Activated CD4-positive, alpha-beta T cell treated with anti-CD3 and anti-CD28 coated beads, Interleukin-2, amount 10 ng/mL, durations not matched to agents 7 days and 5 days (primary cell): ENCODE data around the gene LRP1. TPM values are rescaled to one million over a fixed set of nuclear protein-coding genes. Genes with fewer than 3 reads are reported as not detected.
A peak's percentile ranks its signal among the peaks of the same experiment; 100 is the strongest.

Experiments
- CTCF ChIA-PET: fragments of 350-600 bp; sonication (Branson Sonifier 250); formaldehyde crosslinking; loops from one replicate; lab custom pipeline; 2021; ENCODE audit warnings: antibody characterized with exemption; lab: Charles Lee
- POLR2A ChIA-PET: fragments of 350-600 bp; sonication (Branson Sonifier 250); formaldehyde crosslinking; loops from one replicate; lab custom pipeline; 2021; ENCODE audit warnings: antibody characterized with exemption; lab: Charles Lee
- DNase-seq: peaks from one replicate; pipeline ENCODE4 v3.0.0-alpha.2; 2020
- H3K27ac Mint-ChIP-seq: one replicate; pipeline ENCODE4 v1.8.0; 2021; ENCODE audit warnings: mild to moderate bottlenecking, moderate library complexity, mixed read lengths
- H3K27me3 Mint-ChIP-seq: one replicate; pipeline ENCODE4 v1.8.0; 2021; ENCODE audit warnings: mixed read lengths
- H3K36me3 Mint-ChIP-seq: one replicate; pipeline ENCODE4 v1.8.0; 2021; ENCODE audit warnings: low read depth, mixed read lengths
- H3K4me1 Mint-ChIP-seq: one replicate; pipeline ENCODE4 v1.8.0; 2021; ENCODE audit warnings: mixed read lengths
- H3K4me3 Mint-ChIP-seq: one replicate; pipeline ENCODE4 v1.8.0; 2021; ENCODE audit warnings: mild to moderate bottlenecking, moderate library complexity, mixed read lengths
- H3K9me3 Mint-ChIP-seq: one replicate; pipeline ENCODE4 v1.8.0; 2021; ENCODE audit warnings: mixed read lengths
- total RNA-seq, 2 experiments: library from RNA; stranded (reverse); gene quantifications; one replicate each; pipeline ENCODE4 v1.2.3, GENCODE V29; 2021

LRP1 gene
- total RNA-seq, 2 experiments from 2014 or later = 0.94 TPM

DNA sequence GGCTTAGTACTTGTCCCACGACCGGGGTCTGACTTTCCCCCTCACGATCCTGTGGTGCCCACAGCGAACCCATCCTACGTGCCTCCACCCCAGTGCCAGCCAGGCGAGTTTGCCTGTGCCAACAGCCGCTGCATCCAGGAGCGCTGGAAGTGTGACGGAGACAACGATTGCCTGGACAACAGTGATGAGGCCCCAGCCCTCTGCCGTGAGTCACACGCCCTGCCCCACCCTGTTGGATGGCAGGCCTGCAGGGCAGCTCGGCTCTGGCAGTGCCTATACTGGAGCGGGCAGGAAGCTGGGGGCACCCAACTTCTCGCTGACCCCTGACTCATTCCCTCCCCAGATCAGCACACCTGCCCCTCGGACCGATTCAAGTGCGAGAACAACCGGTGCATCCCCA, 37.5 kb downstream of the LRP1 start:
- no peaks in the 10 kb centered on the region for H3K36me3 Mint-ChIP-seq
- no peak for DNase-seq
- H3K9me3 Mint-ChIP-seq = no peaks in the 10 kb centered on the region
- H3K27ac Mint-ChIP-seq = no peak overlapping the region
- H3K4me1 Mint-ChIP-seq = no peaks in the 10 kb centered on the region
- no peak overlapping the region for H3K4me3 Mint-ChIP-seq
- H3K27me3 Mint-ChIP-seq = no peaks in the 10 kb centered on the region
- ChIA-PET CTCF (no interaction called here), POLR2A (no interaction called here)

DNA sequence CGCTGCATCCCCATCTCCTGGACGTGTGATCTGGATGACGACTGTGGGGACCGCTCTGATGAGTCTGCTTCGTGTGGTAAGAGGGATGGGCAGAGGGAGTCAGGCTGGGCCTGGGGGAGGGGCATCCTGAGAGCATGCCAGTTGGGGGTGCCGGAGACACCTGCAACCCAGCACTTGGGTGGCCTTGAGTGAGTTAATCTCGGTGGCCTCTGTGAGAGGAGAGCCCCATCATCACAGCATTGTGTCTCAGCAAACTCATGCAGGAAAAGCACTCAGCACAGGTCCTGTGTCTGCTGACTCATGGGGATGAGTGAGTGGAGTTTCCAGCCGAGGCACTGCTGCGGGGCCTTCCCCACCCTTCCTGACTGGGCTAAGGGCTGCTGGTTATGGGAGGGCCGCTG, 38.7 kb downstream of the LRP1 start:
- DNase-seq = no peak
- H3K27me3 Mint-ChIP-seq = no peaks in the 10 kb centered on the region

DNA sequence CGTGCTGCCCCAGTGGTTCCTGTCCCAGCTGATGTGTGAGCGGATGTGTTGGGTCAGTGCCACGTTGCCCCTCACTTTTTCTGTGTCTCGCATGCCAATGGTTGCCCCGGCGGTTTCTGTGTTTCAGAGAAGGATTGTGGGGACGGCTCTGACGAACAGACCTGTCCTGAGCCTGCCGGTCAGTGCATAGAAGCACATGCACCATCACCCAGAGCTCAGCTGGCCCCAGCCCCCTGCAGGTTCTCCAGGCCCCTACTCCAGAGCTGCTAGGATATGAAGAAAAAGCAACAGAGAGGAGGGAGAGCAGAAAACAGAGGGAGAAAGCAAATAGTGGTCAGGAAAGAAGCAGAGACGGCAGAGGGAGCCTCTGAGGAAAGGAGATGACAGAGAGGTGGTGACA, 39.8 kb downstream of the LRP1 start:
- ChIA-PET CTCF (interaction anchor here (1.5 kb wide), 1 partner anchor 56 kb away, joined by 3 read pairs; no protein-coding TSS in a partner anchor), POLR2A (no interaction called here)
- Mint-ChIP-seq H3K9me3 (no peaks in the 10 kb centered on the region), H3K27me3 (no peaks in the 10 kb centered on the region), H3K4me1 (no peaks in the 10 kb centered on the region), H3K27ac (no peak overlapping the region), H3K36me3 (no peaks in the 10 kb centered on the region), H3K4me3 (no peak overlapping the region)
- DNase-seq = no peak

More for the DNA sequence above, 38.7 kb downstream of the LRP1 start:
- no peaks in the 10 kb centered on the region for H3K9me3 Mint-ChIP-seq
- H3K4me1 Mint-ChIP-seq = no peaks in the 10 kb centered on the region
- no peaks in the 10 kb centered on the region for H3K36me3 Mint-ChIP-seq
- CTCF ChIA-PET = interaction anchor here (1.0 kb wide), 1 partner anchor 16 kb away, joined by 3 read pairs; no protein-coding TSS in a partner anchor
- H3K4me3 Mint-ChIP-seq = no peak overlapping the region
- POLR2A ChIA-PET = no interaction called here
- no peak overlapping the region for H3K27ac Mint-ChIP-seq

DNA sequence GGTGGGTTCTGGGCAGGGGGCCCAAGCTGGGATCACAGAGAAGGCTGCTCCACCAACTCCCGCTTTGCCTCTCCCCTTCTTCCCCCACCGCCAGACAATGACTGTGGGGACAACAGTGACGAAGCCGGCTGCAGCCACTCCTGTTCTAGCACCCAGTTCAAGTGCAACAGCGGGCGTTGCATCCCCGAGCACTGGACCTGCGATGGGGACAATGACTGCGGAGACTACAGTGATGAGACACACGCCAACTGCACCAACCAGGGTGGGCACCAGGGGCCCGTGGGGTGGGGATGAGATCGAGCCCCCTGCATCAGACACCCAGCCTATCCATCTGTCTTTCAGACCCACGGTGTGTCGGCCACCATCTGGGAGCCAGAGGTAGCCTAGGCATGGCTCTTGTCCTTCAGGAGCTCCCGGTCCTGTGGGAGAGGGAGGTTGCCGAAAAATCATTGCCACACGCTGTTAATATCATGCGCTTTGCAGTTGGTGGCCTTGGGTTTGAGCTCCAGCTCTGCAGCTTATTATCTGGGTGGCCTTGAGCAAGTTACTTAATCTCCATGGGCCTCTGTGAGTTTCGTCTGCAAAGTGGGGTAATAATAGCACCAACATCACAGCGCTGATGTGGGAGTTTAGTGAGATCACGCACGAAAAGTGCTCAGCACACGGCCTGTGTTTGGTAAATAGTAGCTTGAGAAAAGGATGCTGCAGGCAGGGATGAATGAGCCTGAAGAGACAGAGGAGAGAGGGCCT, 40.9 kb downstream of the LRP1 start:
- Mint-ChIP-seq H3K4me3 (no peak overlapping the region), H3K9me3 (no peaks in the 10 kb centered on the region), H3K36me3 (no peaks in the 10 kb centered on the region), H3K4me1 (no peaks in the 10 kb centered on the region), H3K27me3 (no peaks in the 10 kb centered on the region), H3K27ac (no peak overlapping the region)
- ChIA-PET CTCF (interaction anchor here (0.9 to 1.5 kb wide), 4 partner anchors 9 to 57 kb away, joined by 3 to 4 read pairs (median 3); no protein-coding TSS in a partner anchor), POLR2A (no interaction called here)
- no peak for DNase-seq

DNA sequence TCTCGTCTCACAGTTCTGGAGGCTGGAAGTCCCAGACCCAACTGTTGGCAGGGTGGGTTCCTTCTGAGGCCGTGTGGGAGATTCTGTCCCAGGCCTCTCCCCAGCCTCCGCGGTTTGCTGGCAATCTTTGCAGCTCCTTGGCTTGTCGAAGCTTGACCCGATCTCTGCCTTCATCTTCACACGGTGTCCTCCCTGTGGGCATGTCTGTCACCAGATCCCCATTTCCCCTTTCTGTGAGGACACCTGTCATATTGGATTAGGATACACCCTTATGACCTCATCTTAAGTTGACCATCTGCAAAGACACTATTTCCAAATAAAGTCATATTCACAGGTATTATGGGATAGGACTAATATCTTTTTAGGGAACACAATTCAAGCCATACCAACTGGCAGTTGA, 41.7 kb downstream of the LRP1 start:
- CTCF ChIA-PET = interaction anchor here (0.9 to 1.3 kb wide), 3 partner anchors 10 to 21 kb away, joined by 3 to 4 read pairs (median 3); no protein-coding TSS in a partner anchor
- Mint-ChIP-seq H3K4me3 (no peak overlapping the region), H3K36me3 (no peaks in the 10 kb centered on the region), H3K27me3 (no peaks in the 10 kb centered on the region), H3K27ac (no peak overlapping the region), H3K4me1 (no peaks in the 10 kb centered on the region), H3K9me3 (no peaks in the 10 kb centered on the region)
- POLR2A ChIA-PET = no interaction called here
- no peak for DNase-seq

DNA sequence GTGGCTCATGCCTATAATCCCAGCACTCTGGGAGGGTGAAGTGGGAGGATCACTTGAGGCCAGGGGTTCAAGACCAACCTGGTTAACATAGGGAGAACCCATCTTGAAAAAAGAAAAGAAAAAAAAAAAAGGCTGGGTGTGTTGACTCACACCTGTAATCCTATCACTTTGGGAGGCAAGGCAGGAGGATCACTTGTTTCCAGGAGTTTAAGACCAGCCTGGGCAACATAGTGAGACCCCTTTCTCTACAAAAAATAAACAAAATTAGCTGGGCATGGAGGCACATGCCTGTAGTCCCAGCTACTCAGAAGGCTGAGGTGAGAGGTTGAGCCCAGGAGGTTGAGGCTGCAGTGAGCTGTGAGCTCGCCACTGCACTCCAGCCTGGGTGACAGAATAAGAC, 42.1 kb downstream of the LRP1 start:
- ChIA-PET CTCF (interaction anchor here (1.0 kb wide), 1 partner anchor 14 kb away, joined by 3 read pairs; no protein-coding TSS in a partner anchor), POLR2A (no interaction called here)
- H3K4me3 Mint-ChIP-seq = no peak overlapping the region
- no peaks in the 10 kb centered on the region for H3K27me3 Mint-ChIP-seq
- H3K9me3 Mint-ChIP-seq = no peaks in the 10 kb centered on the region
- H3K27ac Mint-ChIP-seq = no peak overlapping the region
- H3K36me3 Mint-ChIP-seq = no peaks in the 10 kb centered on the region
- no peak for DNase-seq
- H3K4me1 Mint-ChIP-seq = no peaks in the 10 kb centered on the region

DNA sequence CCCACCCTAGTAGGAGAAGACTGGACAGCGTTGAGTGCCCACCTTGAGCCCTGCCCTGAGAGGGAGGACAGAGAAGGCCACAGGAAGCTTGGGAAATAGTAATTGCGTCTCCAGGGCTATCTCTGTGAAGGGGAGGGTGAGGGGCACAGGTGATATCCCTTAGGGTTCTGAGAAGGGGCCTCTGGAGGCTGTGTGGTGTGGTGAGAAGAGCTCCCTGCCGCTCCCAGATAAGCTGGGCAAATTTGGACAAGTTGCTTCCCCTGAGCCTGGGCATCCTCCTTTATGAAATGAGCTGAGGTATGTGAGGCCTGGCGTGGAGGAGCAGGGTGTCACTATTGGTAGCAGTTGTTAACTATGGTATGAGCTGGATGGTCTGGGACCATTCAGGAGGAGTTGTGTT, 42.6 kb downstream of the LRP1 start:
- Mint-ChIP-seq H3K9me3 (no peaks in the 10 kb centered on the region), H3K27me3 (no peaks in the 10 kb centered on the region)

DNA sequence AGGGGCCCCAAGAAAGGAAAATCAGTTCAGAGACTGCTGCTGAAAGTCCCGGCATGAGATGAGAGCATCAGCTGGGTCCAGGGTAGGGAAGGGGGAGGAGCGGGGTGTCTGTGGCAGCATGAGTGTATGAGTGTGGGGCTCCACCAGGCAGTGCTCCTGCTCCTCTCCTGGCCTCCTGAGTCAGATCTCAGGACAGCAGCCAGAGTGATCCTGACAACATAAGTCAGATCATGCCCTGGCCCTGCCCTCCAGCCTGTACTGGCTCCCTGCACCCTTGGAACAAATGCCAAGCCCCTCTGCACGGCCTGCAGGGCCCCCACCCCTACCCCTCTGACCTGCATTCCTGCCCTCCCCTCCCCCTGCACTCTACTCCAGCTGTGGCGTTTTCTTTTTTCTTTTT, 43.4 kb downstream of the LRP1 start:
- no peak overlapping the region for H3K4me3 Mint-ChIP-seq
- no peaks in the 10 kb centered on the region for H3K4me1 Mint-ChIP-seq
- no peaks in the 10 kb centered on the region for H3K27me3 Mint-ChIP-seq
- no peak for DNase-seq
- no peaks in the 10 kb centered on the region for H3K9me3 Mint-ChIP-seq
- CTCF ChIA-PET = interaction anchor here (0.6 to 1.1 kb wide), 3 partner anchors 25 to 974 kb away, joined by 3 read pairs; no protein-coding TSS in a partner anchor
- POLR2A ChIA-PET = interaction anchor here (0.6 kb wide), 1 partner anchor 60 kb away, joined by 3 read pairs; no protein-coding TSS in a partner anchor
- H3K36me3 Mint-ChIP-seq = no peaks in the 10 kb centered on the region
- H3K27ac Mint-ChIP-seq = no peak overlapping the region

More for the DNA sequence above, 42.6 kb downstream of the LRP1 start:
- CTCF ChIA-PET = interaction anchor here (1.1 kb wide), 1 partner anchor 26 kb away, joined by 3 read pairs; no protein-coding TSS in a partner anchor
- H3K4me3 Mint-ChIP-seq = no peak overlapping the region
- no peaks in the 10 kb centered on the region for H3K4me1 Mint-ChIP-seq
- H3K27ac Mint-ChIP-seq = no peak overlapping the region
- POLR2A ChIA-PET = no interaction called here
- DNase-seq = no peak
- no peaks in the 10 kb centered on the region for H3K36me3 Mint-ChIP-seq

DNA sequence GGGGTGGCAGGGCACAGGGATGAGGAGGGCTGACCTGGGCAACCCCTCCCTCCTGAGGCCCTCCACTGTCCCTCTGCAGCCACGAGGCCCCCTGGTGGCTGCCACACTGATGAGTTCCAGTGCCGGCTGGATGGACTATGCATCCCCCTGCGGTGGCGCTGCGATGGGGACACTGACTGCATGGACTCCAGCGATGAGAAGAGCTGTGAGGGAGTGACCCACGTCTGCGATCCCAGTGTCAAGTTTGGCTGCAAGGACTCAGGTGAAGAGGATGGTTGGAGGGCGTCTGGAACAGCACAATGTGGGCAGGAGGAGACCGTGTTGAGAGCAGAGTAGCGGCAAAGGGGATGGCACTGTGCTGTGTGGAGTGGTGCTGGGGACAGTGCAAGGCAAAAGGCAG, 44.8 kb downstream of the LRP1 start:
- H3K36me3 Mint-ChIP-seq = no peaks in the 10 kb centered on the region
- no peaks in the 10 kb centered on the region for H3K27me3 Mint-ChIP-seq
- no peaks in the 10 kb centered on the region for H3K4me1 Mint-ChIP-seq
- H3K27ac Mint-ChIP-seq = no peak overlapping the region
- ChIA-PET CTCF (interaction anchor here (0.7 to 1.7 kb wide), 7 partner anchors 12 to 125 kb away, joined by 3 to 6 read pairs (median 3); no protein-coding TSS in a partner anchor), POLR2A (interaction anchor here (1.1 kb wide), 1 partner anchor 14 kb away, joined by 4 read pairs; no protein-coding TSS in a partner anchor)
- no peak overlapping the region for H3K4me3 Mint-ChIP-seq
- peak; percentile 15 for DNase-seq
- H3K9me3 Mint-ChIP-seq = no peaks in the 10 kb centered on the region

DNA sequence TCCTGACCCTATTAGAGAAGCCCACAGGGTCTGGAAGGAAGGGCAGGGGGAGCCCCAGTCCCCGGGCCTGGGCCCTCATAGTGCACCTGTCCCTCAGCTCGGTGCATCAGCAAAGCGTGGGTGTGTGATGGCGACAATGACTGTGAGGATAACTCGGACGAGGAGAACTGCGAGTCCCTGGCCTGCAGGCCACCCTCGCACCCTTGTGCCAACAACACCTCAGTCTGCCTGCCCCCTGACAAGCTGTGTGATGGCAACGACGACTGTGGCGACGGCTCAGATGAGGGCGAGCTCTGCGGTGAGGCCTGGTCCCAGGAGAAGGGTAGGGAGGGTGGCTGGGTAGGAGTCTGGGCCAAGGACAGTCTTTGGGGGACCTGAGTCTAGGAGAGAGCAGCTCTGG, 45.4 kb downstream of the LRP1 start:
- DNase-seq = no peak
- Mint-ChIP-seq H3K27ac (no peak overlapping the region), H3K4me3 (no peak overlapping the region), H3K4me1 (no peaks in the 10 kb centered on the region), H3K9me3 (no peaks in the 10 kb centered on the region), H3K27me3 (no peaks in the 10 kb centered on the region), H3K36me3 (no peaks in the 10 kb centered on the region)
- CTCF ChIA-PET = interaction anchor here (0.9 to 1.7 kb wide), 5 partner anchors 11 to 125 kb away, joined by 3 to 6 read pairs (median 3); no protein-coding TSS in a partner anchor
- POLR2A ChIA-PET = interaction anchor here (1.1 kb wide), 1 partner anchor 14 kb away, joined by 4 read pairs; no protein-coding TSS in a partner anchor

DNA sequence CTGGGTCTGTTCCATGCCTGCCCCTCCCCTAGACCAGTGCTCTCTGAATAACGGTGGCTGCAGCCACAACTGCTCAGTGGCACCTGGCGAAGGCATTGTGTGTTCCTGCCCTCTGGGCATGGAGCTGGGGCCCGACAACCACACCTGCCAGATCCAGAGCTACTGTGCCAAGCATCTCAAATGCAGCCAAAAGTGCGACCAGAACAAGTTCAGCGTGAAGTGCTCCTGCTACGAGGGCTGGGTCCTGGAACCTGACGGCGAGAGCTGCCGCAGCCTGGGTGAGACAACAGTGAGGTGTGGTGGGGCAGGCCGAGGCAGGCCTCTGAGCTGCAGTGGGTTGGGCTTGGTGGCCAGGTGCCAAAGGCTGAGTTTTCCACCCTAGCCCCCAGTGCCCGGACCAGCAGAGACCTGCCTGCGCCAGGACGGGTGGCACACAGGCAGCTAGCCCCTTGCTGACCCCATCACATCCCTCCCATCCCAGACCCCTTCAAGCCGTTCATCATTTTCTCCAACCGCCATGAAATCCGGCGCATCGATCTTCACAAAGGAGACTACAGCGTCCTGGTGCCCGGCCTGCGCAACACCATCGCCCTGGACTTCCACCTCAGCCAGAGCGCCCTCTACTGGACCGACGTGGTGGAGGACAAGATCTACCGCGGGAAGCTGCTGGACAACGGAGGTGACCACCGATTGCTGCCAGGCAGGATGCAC, 47.3 kb downstream of the LRP1 start:
- Mint-ChIP-seq H3K27me3 (no peaks in the 10 kb centered on the region), H3K9me3 (no peaks in the 10 kb centered on the region), H3K4me1 (no peaks in the 10 kb centered on the region), H3K4me3 (no peak overlapping the region), H3K27ac (no peak overlapping the region), H3K36me3 (no peaks in the 10 kb centered on the region)
- CTCF ChIA-PET = interaction anchor here (0.9 to 1.6 kb wide), 9 partner anchors 11 to 106 kb away, joined by 3 to 5 read pairs (median 3); no protein-coding TSS in a partner anchor
- DNase-seq = peak; percentile 45
- POLR2A ChIA-PET = no interaction called here

DNA sequence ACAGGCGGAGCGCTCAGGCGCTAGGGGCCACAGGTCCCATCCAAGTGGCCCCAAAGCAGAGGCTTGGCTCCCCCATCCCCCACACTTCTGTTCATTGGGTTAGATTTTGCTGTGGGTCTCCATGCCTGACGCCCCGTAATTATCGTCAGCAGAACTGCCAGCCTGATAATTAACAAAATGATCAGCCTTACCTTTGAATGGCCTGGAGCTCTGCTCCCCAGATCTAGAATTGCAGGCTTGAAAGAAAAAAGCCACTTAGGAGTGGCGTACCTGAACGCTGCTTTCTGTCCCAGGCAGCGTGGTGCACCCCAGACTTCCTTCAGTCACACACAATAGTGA, 47.8 kb downstream of the LRP1 start:
- ChIA-PET CTCF (interaction anchor here (0.9 to 1.6 kb wide), 9 partner anchors 10 to 107 kb away, joined by 3 to 5 read pairs (median 3); no protein-coding TSS in a partner anchor), POLR2A (interaction anchor here (0.5 kb wide), 1 partner anchor 64 kb away, joined by 6 read pairs; no protein-coding TSS in a partner anchor)
- no peaks in the 10 kb centered on the region for H3K36me3 Mint-ChIP-seq
- H3K9me3 Mint-ChIP-seq = no peaks in the 10 kb centered on the region
- no peaks in the 10 kb centered on the region for H3K4me1 Mint-ChIP-seq
- DNase-seq = no peak
- no peaks in the 10 kb centered on the region for H3K27me3 Mint-ChIP-seq
- peak overlapping the region; percentile 9 for H3K27ac Mint-ChIP-seq
- no peak overlapping the region for H3K4me3 Mint-ChIP-seq
